CD4-positive, alpha-beta T cell treated with Interleukin-17A for 4 hours (primary cell): ENCODE results near the gene CLCN1.
A peak's percentile ranks its signal among the peaks of the same experiment; 100 is the strongest.

Experiments used
- DNase-seq: peaks from one replicate; pipeline ENCODE4 v3.0.0-alpha.2; 2020; ENCODE audit warnings: mixed read lengths

CLCN1 gene

GRCh38 chr7:143337216-143337615 lies 21.3 kb downstream of the CLCN1 start:
- no peak for DNase-seq

GRCh38 chr7:143341842-143342241 lies 25.9 kb downstream of the CLCN1 start:
- DNase-seq, result no peak

- DNase-seq, result no peak
These were observed 27.7 kb downstream of the CLCN1 start for GRCh38 chr7:143343596-143343995.

DNA sequence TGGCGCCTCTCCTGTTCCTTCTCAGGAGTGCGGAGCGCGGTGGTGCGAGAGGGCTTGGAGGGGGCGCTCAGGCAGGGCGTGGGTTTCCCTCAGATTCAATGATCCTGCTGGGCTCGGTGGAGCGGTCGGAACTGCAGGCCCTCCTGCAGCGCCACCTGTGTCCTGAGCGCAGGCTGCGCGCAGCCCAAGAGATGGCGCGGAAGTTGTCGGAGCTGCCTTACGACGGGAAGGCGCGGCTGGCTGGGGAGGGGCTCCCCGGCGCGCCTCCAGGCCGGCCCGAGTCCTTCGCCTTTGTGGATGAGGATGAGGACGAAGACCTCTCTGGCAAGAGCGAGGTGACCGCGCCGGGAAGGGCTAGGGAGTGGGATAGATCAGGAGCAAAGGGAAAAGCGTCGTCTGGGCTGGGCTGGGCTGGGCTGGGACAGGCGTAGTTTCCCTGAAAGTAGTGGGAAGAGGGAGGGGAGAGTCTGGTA lies 29.6 kb downstream of the CLCN1 start:
- peak; percentile 78 for DNase-seq

- no peak for DNase-seq
These were observed 30.1 kb downstream of the CLCN1 start for GRCh38 chr7:143346018-143346417.

DNA sequence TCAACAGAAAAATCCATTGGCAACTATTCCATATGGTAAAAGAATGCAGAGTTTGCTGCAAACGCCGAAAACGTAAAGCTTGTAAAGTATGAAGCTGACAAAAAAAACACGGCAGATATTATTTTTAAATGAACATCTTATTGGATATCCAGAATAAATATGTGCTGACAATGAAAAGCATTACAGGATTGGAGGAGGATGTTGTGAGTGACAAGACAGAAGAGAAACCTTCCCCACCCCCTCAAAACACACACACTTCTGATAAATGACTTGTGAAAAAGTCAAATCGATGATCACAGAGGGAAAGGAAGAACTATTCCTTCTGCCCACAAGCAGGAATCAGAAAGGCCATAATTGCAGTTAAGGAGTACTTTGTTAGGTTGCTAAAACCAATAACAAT lies 32.0 kb downstream of the CLCN1 start:
- DNase-seq, result no peak

GRCh38 chr7:143351060-143351459 lies 35.1 kb downstream of the CLCN1 start:
- DNase-seq, result no peak

DNA sequence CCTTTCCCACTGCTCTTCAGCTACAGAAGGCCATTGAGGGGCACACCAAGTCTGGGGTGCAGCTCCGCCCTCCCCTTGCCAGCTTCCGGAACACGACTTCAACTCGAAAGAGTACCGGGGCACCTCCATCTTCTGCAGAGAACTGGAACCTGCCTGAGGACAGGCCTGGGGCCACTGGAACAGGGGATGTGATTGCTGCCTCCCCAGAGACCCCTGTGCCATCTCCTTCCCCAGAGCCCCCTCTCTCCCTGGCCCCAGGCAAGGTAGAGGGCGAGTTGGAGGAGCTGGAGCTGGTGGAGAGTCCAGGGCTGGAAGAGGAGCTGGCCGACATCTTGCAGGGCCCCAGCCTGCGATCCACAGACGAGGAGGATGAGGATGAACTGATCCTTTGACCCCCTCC lies 35.7 kb downstream of the CLCN1 start:
- DNase-seq, result no peak

DNA sequence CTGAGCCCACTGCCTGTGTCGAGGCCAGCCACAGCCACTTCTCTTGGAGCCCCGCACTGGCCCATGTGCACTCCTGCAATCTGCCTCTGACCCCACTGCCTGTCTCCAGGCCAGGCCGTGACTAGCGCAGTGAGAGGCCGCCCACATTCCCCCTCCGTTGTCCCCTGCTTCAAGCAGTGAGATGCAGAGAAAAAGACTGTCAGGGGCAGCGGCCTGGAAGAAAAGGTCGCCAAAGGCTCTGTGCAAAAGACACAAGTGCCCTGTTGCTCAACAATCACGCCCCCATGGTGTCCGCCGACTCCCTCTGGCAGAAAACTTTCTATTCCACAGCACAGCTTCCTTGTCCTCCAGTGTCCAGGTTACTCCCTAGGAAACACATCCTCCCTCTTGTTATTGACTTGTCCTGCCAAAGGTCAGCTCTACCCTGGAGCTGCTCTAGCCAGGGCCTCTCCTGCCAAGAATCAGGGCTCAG lies 36.7 kb downstream of the CLCN1 start:
- DNase-seq, result no peak

GRCh38 chr7:143354376-143354775 lies 38.5 kb downstream of the CLCN1 start:
- DNase-seq, result no peak

DNA sequence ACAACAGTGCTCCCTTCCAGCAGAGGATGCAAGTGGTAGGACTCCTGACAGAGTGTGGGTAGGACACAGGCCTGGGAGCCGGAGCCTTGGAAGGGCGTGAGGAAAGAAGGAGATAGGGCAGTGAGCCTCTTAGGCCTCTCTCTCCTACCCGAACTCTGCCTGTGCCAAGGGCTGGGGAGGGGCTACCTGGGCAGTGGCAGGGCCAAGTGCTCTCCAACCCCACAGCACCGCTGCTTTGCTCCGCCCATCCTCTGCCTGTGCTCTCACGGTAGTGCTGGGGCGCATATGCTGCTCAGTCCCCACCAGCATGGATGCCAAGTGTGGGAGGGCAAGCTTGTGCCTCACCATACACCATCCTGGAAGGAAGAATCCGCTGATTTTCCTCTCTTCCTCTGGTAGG lies 39.1 kb downstream of the CLCN1 start:
- no peak for DNase-seq

DNA sequence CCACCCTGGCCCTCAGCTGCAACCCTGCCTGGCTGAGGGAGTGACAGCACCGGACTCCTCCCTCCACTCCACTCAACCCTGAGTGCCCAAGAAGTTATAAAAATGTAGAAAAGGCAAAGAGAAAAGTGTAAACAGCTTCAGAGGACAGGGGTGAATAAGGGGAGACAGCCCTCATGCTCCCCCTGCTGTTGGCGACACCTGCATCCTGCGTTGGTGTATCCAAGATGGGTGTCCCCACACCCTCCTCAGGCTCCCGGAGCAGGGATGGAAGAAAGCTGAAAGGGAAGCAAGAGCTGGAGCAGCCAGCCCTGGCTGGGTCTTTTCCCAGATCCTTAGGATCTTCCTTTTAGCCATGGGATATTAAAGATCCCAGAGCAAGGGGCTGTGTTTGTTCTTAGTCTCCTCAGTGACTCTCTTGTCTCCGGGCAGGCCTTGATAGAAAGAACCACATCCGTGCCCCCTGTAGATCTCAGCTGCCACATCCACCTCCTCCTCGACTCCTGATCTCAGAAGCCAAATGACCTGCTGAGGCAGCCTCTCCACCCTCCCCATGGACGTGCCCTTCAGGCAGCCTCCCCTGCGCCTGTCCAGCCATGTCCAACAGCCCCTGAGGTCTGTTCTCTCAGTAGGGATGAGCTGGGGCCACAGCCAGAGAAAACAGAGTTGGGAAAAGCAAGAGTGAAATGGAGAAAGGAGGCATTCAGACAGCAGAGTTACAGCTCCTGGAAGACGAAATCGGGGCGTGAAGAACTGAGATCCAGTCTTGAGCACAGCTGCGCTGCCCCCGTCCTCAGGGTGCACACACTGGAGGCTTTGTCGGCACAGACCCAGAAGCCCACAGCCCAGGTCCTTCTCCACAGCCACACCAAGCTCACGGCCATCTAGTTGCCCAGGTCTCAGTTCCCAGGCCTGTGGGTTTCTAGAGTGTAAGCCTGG lies 39.8 kb downstream of the CLCN1 start:
- no peak for DNase-seq

- DNase-seq, result no peak
These were observed 40.6 kb downstream of the CLCN1 start for GRCh38 chr7:143356414-143357050.

- no peak for DNase-seq
These were observed 42.7 kb downstream of the CLCN1 start for GRCh38 chr7:143358626-143359025.

GRCh38 chr7:143359771-143360353 lies 44.0 kb downstream of the CLCN1 start:
- no peak for DNase-seq

- no peak for DNase-seq
These were observed 45.1 kb downstream of the CLCN1 start for GRCh38 chr7:143360788-143361551.

GRCh38 chr7:143361552-143362130 lies 45.7 kb downstream of the CLCN1 start:
- DNase-seq, result no peak

GRCh38 chr7:143362131-143363015 lies 46.5 kb downstream of the CLCN1 start, which contains the start of gene FAM131B:
Gene FAM131B (minus strand): TSS chr7:143362713. CDS start chr7:143362603, 110 bp downstream.
- DNase-seq, result peak; percentile 64

- DNase-seq, result no peak
These were observed 47.4 kb downstream of the CLCN1 start for GRCh38 chr7:143363016-143363937.

GRCh38 chr7:143367972-143368371 lies 52.1 kb downstream of the CLCN1 start:
- DNase-seq, result no peak
